Measurements from ENCODE around the gene SLC15A3.

Gene SLC15A3

GRCh38 chr11:60889869-60890311 is 62.1 kb downstream of the SLC15A3 start:
- no peak for DNase-seq (ENCODE audit: low read depth in 2 of 2)

DNA sequence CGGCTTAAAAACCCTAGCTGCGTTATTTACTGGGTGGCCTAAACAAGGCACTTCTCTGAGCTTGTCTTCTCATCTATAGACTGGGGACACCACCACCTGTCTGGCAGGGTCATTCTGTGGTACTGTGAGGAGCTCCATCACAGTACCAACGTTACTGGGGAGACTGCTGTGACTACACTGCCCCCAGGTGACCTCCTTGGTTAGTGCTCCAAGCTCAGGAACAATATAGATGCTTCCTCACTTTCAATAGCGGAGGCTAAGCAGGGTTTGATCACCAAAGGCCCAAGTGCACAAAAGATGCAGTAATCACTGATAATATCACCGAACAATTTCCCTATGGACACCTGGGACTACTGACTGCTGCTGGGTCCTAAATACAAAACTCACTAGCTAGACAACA is 64.4 kb downstream of the SLC15A3 start:
- DNase-seq (ENCODE audit: low read depth in 2 of 2), result no peak

Measured in activated CD8-positive, alpha-beta memory T cell treated with anti-CD3 and anti-CD28 coated beads for 4 hours (primary cell).